H1 (cell line): Measurements from ENCODE around the gene FGFBP2. TPM values are rescaled to one million over a fixed set of nuclear protein-coding genes. Genes with fewer than 3 reads are reported as not detected.

Source experiments
- FOSL1 ChIP-seq: IDR thresholded peaks from 2 replicates; pipeline ENCODE4 v1.6.1; 2011; ENCODE audit warnings: mild to moderate bottlenecking, low read depth, low read length, moderate library complexity; ENCODE audit not compliant: insufficient read depth
- GABPA ChIP-seq: IDR thresholded peaks from 2 replicates; pipeline ENCODE4 v1.6.1; 2011; ENCODE audit warnings: mild to moderate bottlenecking, low read length, moderate library complexity, borderline replicate concordance; ENCODE audit not compliant: insufficient read depth
- SAP30 ChIP-seq: fragments of 300-600 bp; sonication (generic); IDR thresholded peaks from 2 replicates; pipeline ENCODE4 v1.7.1; 2012; ENCODE audit warnings: low read length, moderate library complexity, mild to moderate bottlenecking, inconsistent platforms; ENCODE audit not compliant: insufficient read depth, insufficient replicate concordance
- polyA plus RNA-seq, 7 experiments: library from polyadenylated mRNA; depleted of rRNA in 3 of 7; stranded (reverse) in 5 of 7; unstranded in 2 of 7; fragments of >200 nt in 5 of 7; fragments of 200-250 nt in 2 of 7; gene quantifications; 1 replicate in 5 of 7; 2 replicates in 1 of 7; 4 replicates in 1 of 7; pipeline versions ENCODE4 v1.2.1 to v1.2.3, GENCODE V29; 2011 to 2013; ENCODE audit warnings: missing spikeins in 2 of 7, mixed read lengths in 2 of 7
- total RNA-seq: library from RNA; stranded (reverse); fragmentation: NEBNext Ultra II Directional; extraction: Animal tissue kit (Norgen Biotek cat#: 25700); gene quantifications from 2 replicates; pipeline ENCODE4 v1.2.1, GENCODE V29; 2021
- TF ChIP-seq, protein P1 (sequence below): IDR thresholded peaks from 2 replicates; pipeline ENCODE4 v1.6.1; 2012; ENCODE audit warnings: low read length, inconsistent platforms
- TF ChIP-seq, protein P2 (sequence below): fragments of 300-600 bp; sonication (generic); IDR thresholded peaks from 2 replicates; pipeline ENCODE4 v1.7.1; 2012; ENCODE audit warnings: low read length, moderate library complexity, mild to moderate bottlenecking, inconsistent platforms; ENCODE audit not compliant: insufficient replicate concordance

FGFBP2 gene
- total and polyA plus RNA-seq, 2 of the 8 experiments (the other 6 are each of a cell fraction or from before 2014, with no cell fraction given) = 0.15 TPM; not detected in 1

DNA sequence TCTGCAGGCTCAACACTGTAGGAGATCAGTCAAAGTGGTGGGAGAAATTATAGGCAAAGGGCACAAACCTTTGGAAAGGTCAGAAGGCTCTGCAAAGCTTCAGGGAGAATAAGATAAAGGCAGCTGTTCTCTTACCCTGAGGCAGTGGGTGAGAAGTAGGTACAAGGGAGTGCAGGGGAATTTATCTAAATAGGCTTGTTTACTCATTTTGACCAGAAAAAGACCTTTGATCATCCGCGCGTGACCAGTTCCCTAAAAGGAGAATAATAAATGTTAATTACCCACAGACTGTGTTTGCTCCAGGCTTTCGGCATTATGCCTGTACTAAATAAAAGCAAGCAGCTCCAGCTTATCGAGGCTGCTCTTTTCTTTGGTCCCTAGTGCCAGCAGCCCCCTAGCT, 9.3 kb downstream of the FGFBP2 start (continued):
- TF ChIP-seq, protein P1, sequence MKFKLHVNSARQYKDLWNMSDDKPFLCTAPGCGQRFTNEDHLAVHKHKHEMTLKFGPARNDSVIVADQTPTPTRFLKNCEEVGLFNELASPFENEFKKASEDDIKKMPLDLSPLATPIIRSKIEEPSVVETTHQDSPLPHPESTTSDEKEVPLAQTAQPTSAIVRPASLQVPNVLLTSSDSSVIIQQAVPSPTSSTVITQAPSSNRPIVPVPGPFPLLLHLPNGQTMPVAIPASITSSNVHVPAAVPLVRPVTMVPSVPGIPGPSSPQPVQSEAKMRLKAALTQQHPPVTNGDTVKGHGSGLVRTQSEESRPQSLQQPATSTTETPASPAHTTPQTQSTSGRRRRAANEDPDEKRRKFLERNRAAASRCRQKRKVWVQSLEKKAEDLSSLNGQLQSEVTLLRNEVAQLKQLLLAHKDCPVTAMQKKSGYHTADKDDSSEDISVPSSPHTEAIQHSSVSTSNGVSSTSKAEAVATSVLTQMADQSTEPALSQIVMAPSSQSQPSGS = no peak
- TF ChIP-seq, protein P2, sequence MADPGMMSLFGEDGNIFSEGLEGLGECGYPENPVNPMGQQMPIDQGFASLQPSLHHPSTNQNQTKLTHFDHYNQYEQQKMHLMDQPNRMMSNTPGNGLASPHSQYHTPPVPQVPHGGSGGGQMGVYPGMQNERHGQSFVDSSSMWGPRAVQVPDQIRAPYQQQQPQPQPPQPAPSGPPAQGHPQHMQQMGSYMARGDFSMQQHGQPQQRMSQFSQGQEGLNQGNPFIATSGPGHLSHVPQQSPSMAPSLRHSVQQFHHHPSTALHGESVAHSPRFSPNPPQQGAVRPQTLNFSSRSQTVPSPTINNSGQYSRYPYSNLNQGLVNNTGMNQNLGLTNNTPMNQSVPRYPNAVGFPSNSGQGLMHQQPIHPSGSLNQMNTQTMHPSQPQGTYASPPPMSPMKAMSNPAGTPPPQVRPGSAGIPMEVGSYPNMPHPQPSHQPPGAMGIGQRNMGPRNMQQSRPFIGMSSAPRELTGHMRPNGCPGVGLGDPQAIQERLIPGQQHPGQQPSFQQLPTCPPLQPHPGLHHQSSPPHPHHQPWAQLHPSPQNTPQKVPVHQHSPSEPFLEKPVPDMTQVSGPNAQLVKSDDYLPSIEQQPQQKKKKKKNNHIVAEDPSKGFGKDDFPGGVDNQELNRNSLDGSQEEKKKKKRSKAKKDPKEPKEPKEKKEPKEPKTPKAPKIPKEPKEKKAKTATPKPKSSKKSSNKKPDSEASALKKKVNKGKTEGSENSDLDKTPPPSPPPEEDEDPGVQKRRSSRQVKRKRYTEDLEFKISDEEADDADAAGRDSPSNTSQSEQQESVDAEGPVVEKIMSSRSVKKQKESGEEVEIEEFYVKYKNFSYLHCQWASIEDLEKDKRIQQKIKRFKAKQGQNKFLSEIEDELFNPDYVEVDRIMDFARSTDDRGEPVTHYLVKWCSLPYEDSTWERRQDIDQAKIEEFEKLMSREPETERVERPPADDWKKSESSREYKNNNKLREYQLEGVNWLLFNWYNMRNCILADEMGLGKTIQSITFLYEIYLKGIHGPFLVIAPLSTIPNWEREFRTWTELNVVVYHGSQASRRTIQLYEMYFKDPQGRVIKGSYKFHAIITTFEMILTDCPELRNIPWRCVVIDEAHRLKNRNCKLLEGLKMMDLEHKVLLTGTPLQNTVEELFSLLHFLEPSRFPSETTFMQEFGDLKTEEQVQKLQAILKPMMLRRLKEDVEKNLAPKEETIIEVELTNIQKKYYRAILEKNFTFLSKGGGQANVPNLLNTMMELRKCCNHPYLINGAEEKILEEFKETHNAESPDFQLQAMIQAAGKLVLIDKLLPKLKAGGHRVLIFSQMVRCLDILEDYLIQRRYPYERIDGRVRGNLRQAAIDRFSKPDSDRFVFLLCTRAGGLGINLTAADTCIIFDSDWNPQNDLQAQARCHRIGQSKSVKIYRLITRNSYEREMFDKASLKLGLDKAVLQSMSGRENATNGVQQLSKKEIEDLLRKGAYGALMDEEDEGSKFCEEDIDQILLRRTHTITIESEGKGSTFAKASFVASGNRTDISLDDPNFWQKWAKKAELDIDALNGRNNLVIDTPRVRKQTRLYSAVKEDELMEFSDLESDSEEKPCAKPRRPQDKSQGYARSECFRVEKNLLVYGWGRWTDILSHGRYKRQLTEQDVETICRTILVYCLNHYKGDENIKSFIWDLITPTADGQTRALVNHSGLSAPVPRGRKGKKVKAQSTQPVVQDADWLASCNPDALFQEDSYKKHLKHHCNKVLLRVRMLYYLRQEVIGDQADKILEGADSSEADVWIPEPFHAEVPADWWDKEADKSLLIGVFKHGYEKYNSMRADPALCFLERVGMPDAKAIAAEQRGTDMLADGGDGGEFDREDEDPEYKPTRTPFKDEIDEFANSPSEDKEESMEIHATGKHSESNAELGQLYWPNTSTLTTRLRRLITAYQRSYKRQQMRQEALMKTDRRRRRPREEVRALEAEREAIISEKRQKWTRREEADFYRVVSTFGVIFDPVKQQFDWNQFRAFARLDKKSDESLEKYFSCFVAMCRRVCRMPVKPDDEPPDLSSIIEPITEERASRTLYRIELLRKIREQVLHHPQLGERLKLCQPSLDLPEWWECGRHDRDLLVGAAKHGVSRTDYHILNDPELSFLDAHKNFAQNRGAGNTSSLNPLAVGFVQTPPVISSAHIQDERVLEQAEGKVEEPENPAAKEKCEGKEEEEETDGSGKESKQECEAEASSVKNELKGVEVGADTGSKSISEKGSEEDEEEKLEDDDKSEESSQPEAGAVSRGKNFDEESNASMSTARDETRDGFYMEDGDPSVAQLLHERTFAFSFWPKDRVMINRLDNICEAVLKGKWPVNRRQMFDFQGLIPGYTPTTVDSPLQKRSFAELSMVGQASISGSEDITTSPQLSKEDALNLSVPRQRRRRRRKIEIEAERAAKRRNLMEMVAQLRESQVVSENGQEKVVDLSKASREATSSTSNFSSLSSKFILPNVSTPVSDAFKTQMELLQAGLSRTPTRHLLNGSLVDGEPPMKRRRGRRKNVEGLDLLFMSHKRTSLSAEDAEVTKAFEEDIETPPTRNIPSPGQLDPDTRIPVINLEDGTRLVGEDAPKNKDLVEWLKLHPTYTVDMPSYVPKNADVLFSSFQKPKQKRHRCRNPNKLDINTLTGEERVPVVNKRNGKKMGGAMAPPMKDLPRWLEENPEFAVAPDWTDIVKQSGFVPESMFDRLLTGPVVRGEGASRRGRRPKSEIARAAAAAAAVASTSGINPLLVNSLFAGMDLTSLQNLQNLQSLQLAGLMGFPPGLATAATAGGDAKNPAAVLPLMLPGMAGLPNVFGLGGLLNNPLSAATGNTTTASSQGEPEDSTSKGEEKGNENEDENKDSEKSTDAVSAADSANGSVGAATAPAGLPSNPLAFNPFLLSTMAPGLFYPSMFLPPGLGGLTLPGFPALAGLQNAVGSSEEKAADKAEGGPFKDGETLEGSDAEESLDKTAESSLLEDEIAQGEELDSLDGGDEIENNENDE = no peak
- TF ChIP-seq GABPA (no peak), SAP30 (no peak), FOSL1 (no peak)
- TF ChIP-seq, all 59 proteins: peak for 0
